ENCODE data around the gene SLC22A23. TPM values are rescaled to one million over a fixed set of nuclear protein-coding genes. Genes with fewer than 3 reads are reported as not detected.

The SLC22A23 gene
- total RNA-seq, 2 donors from 2014 or later, result 53.1 to 129 TPM

- no peak for TF ChIP-seq POLR2AphosphoS5 (IDR thresholded peaks at IDR 0.05)
- WGBS, result 74% methylated on average over 6 of the region's 6 CpGs
- H3K4me1 ChIP-seq (replicated peaks), result peaks cover 22% of the 10 kb centered on the region
- H3K27ac ChIP-seq, result peak overlapping the region; percentile 94
- H3K36me3 ChIP-seq, result no peaks in the 10 kb centered on the region
- intact Hi-C loops (cut with DNase I), result loop anchor here (5.0 kb wide), 1 partner anchor 100 kb away; the partner anchor contains the start of gene SLC22A23
- no peaks in the 10 kb centered on the region for H3K27me3 ChIP-seq (replicated peaks; ENCODE audit: insufficient read depth)
- no peak for DNase-seq (ENCODE audit: low spot score)
- no peak overlapping the region for H3K4me3 ChIP-seq
- H3K9me3 ChIP-seq, result no peaks in the 10 kb centered on the region
Observed at GRCh38 chr6:3357678-3358077, 99.2 kb downstream of the SLC22A23 start.

GRCh38 chr6:3356824-3357420 lies 99.9 kb downstream of the SLC22A23 start:
- Histone ChIP-seq H3K4me1 (replicated peaks) (peaks cover 22% of the 10 kb centered on the region), H3K9me3 (no peaks in the 10 kb centered on the region), H3K27me3 (replicated peaks; ENCODE audit: insufficient read depth) (no peaks in the 10 kb centered on the region), H3K36me3 (no peaks in the 10 kb centered on the region), H3K27ac (peak overlapping the region; percentile 94), H3K4me3 (peak overlapping the region in 1 of 2 donors; percentile 22)
- DNase-seq (ENCODE audit: low spot score), result no peak
- WGBS, result 31% methylated on average over 4 of the region's 4 CpGs
- intact Hi-C loops (cut with DNase I), result loop anchor here (5.0 kb wide), 1 partner anchor 100 kb away; the partner anchor contains the start of gene SLC22A23
- TF ChIP-seq POLR2A (IDR thresholded peaks at IDR 0.05), result no peak
- peak; percentile 58 for TF ChIP-seq POLR2AphosphoS5 (IDR thresholded peaks at IDR 0.05)

GRCh38 chr6:3356056-3356823 lies 100.6 kb downstream of the SLC22A23 start:
- Histone ChIP-seq H3K27ac (peak overlapping the region; percentile 94), H3K36me3 (no peaks in the 10 kb centered on the region), H3K9me3 (no peaks in the 10 kb centered on the region), H3K4me3 (peak overlapping the region; percentile 13 to 22), H3K4me1 (replicated peaks) (peaks cover 26% of the 10 kb centered on the region), H3K27me3 (replicated peaks; ENCODE audit: insufficient read depth) (no peaks in the 10 kb centered on the region)
- TF ChIP-seq, protein P1, sequence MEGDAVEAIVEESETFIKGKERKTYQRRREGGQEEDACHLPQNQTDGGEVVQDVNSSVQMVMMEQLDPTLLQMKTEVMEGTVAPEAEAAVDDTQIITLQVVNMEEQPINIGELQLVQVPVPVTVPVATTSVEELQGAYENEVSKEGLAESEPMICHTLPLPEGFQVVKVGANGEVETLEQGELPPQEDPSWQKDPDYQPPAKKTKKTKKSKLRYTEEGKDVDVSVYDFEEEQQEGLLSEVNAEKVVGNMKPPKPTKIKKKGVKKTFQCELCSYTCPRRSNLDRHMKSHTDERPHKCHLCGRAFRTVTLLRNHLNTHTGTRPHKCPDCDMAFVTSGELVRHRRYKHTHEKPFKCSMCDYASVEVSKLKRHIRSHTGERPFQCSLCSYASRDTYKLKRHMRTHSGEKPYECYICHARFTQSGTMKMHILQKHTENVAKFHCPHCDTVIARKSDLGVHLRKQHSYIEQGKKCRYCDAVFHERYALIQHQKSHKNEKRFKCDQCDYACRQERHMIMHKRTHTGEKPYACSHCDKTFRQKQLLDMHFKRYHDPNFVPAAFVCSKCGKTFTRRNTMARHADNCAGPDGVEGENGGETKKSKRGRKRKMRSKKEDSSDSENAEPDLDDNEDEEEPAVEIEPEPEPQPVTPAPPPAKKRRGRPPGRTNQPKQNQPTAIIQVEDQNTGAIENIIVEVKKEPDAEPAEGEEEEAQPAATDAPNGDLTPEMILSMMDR (IDR thresholded peaks at IDR 0.05), result no peak
- TF ChIP-seq POLR2A (IDR thresholded peaks at IDR 0.05), result no peak
- TF ChIP-seq POLR2AphosphoS5 (IDR thresholded peaks at IDR 0.05), result peak; percentile 80
- 2% methylated on average over 18 of the region's 24 CpGs for WGBS
- intact Hi-C loops (cut with DNase I), result loop anchor here (5.0 kb wide), 1 partner anchor 101 kb away; the partner anchor contains the start of gene SLC22A23
- peak; percentile 88 for DNase-seq (ENCODE audit: low spot score)

GRCh38 chr6:3355358-3356055 lies 101.3 kb downstream of the SLC22A23 start:
- Histone ChIP-seq H3K36me3 (no peaks in the 10 kb centered on the region), H3K27ac (peak overlapping the region; percentile 94), H3K9me3 (no peaks in the 10 kb centered on the region), H3K4me3 (peak overlapping the region in 1 of 2 donors; percentile 12), H3K27me3 (replicated peaks; ENCODE audit: insufficient read depth) (no peaks in the 10 kb centered on the region), H3K4me1 (replicated peaks) (peaks cover 26% of the 10 kb centered on the region)
- TF ChIP-seq POLR2A (IDR thresholded peaks at IDR 0.05) (no peak), POLR2AphosphoS5 (IDR thresholded peaks at IDR 0.05) (no peak)
- TF ChIP-seq, protein P1 (IDR thresholded peaks at IDR 0.05), result peak in 1 of 4 experiments; percentile 11
- DNase-seq (ENCODE audit: low spot score), result no peak
- 12% methylated on average over 19 of the region's 20 CpGs for WGBS
- intact Hi-C loops (cut with DNase I), result loop anchor here (5.0 kb wide), 1 partner anchor 102 kb away; the partner anchor contains the start of gene SLC22A23

DNA sequence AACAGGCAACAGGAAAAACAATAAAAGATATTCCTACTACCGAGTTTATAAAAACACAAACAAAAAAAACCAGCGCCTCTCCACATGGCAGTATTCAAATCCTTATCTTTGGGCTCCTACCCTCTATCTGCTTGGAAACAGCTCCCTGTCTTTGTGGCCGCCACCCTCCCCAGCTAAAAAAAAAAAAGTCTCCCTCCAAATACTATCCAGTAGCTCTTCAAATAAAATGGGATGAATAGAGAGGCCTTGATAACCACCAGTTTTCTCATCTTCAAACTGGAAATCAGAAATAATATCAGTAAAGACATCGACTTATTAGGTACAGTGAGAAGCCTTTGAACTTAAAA lies 101.9 kb downstream of the SLC22A23 start:
- WGBS, result 38% methylated on average over 4 of the region's 4 CpGs

More for the DNA sequence above, 101.9 kb downstream of the SLC22A23 start:
- Histone ChIP-seq H3K27ac (peak overlapping the region; percentile 94), H3K9me3 (no peaks in the 10 kb centered on the region), H3K4me1 (replicated peaks) (peaks cover 26% of the 10 kb centered on the region), H3K4me3 (no peak overlapping the region), H3K27me3 (replicated peaks; ENCODE audit: insufficient read depth) (no peaks in the 10 kb centered on the region), H3K36me3 (no peaks in the 10 kb centered on the region)
- no peak for DNase-seq (ENCODE audit: low spot score)
- intact Hi-C loops (cut with DNase I), result loop anchor here (5.0 kb wide), 1 partner anchor 102 kb away; the partner anchor contains the start of gene SLC22A23
- TF ChIP-seq, protein P1 (IDR thresholded peaks at IDR 0.05), result no peak
- TF ChIP-seq POLR2A (IDR thresholded peaks at IDR 0.05), result no peak
- TF ChIP-seq POLR2AphosphoS5 (IDR thresholded peaks at IDR 0.05), result no peak
